A549 (cell line): ENCODE data around the gene CUL2. TPM values are rescaled to one million over a fixed set of nuclear protein-coding genes. Genes with fewer than 3 reads are reported as not detected.
"Not testable (repeated sequence)": the region's sequence is repeated elsewhere in the genome, so short reads cannot be mapped to it uniquely, and the experiment has no call there.

Experiments used
- ATAC-seq, 2 experiments: fragments of 200-7000 bp in 1 of 2; fragments of >200 bp in 1 of 2; cut with Nextera tagmentation in 1 of 2; cut with Tn5 transposase in 1 of 2; 3 replicates each; pipeline versions ENCODE4 v1.8.0 to v1.9.1; 2018 to 2020; ENCODE audit warnings: mild to moderate bottlenecking in 1 of 2, moderate library complexity in 1 of 2
- CTCF ChIA-PET: fragments of 300-600 bp; sonication (Branson Sonifier 250); formaldehyde crosslinking; extraction: SDS; loops from one replicate; lab custom pipeline; 2021; ENCODE audit warnings: antibody characterized with exemption, inconsistent platforms; lab: Yijun Ruan, JAX
- POLR2A ChIA-PET: fragments of 350-600 bp; formaldehyde crosslinking; extraction: SDS; loops from one replicate; lab custom pipeline; 2021; ENCODE audit warnings: antibody characterized with exemption, inconsistent platforms; lab: Yijun Ruan, JAX
- DNase-seq, 2 experiments: peaks; one replicate each; pipeline versions ENCODE4 v3.0.0 to v3.0.0-alpha.2; 2011 to 2016; ENCODE audit warnings: low read depth in 1 of 2, low spot score in 1 of 2
- FAIRE-seq: peaks from 2 replicates; lab custom pipeline; 2011; peaks lifted over from hg19 to GRCh38; lab: Jason Lieb, UNC
- H3K27ac ChIP-seq, 2 experiments: fragments of >200 bp; sonication (Bioruptor Twin); formaldehyde crosslinking; 3 replicates each; pipeline ENCODE4 v1.5.1; 2016 to 2017
- H3K4me1 ChIP-seq: fragments of >200 bp; sonication (Bioruptor Twin); formaldehyde crosslinking; 3 replicates; pipeline ENCODE4 v1.6.1; 2016
- H3K4me2 ChIP-seq: fragments of >200 bp; sonication (Bioruptor Twin); formaldehyde crosslinking; 3 replicates; pipeline ENCODE4 v1.6.1; 2016
- H3K4me3 ChIP-seq: fragments of >200 bp; sonication (Bioruptor Twin); formaldehyde crosslinking; 3 replicates; pipeline ENCODE4 v1.5.1; 2016
- H3K9me3 ChIP-seq: fragments of >200 bp; sonication (Bioruptor Twin); formaldehyde crosslinking; 3 replicates; pipeline ENCODE4 v1.6.1; 2016
- ATOH8 ChIP-seq: fragments of 250-450 bp; sonication (Bioruptor Pico); IDR thresholded peaks from 2 replicates; pipeline ENCODE4 v1.5.0; 2020; ENCODE audit warnings: low read depth, mild to moderate bottlenecking, moderate library complexity
- CBX2 ChIP-seq: fragments of 200-600 bp; sonication (generic); IDR thresholded peaks from 2 replicates; pipeline ENCODE4 v1.6.1; 2016; ENCODE audit warnings: low read depth, mild to moderate bottlenecking, borderline replicate concordance
- CEBPB ChIP-seq, 2 experiments: fragments of >200 bp in 1 of 2; sonication (Bioruptor Twin) in 1 of 2; formaldehyde crosslinking in 1 of 2; IDR thresholded peaks; 2 replicates each; pipeline ENCODE4 v1.6.1; 2012 to 2016
- E2F6 ChIP-seq: IDR thresholded peaks from 2 replicates; pipeline ENCODE4 v1.6.1; 2012; ENCODE audit warnings: low read depth, borderline replicate concordance
- FOSB ChIP-seq: fragments of 250-450 bp; sonication (Bioruptor Pico); IDR thresholded peaks from 2 replicates; pipeline ENCODE4 v1.5.0; 2020; ENCODE audit warnings: mild to moderate bottlenecking, moderate library complexity
- FOSL2 ChIP-seq, 2 experiments: fragments of 450-650 bp in 1 of 2; fragments of >200 bp in 1 of 2; sonication (Bioruptor Twin) in 1 of 2; formaldehyde crosslinking; IDR thresholded peaks; 2 replicates each; pipeline versions ENCODE4 v1.5.0 to v1.6.1; 2016 to 2020; ENCODE audit warnings: mild to moderate bottlenecking in 1 of 2, moderate library complexity in 1 of 2
- GATA3 ChIP-seq: IDR thresholded peaks from 2 replicates; pipeline ENCODE4 v1.6.1; 2012; ENCODE audit warnings: borderline replicate concordance
- HDAC2 ChIP-seq: fragments of 200-600 bp; sonication (generic); IDR thresholded peaks from 2 replicates; pipeline ENCODE4 v1.6.1; 2016
- HMGXB4 ChIP-seq: fragments of 250-450 bp; sonication (Bioruptor Pico); IDR thresholded peaks from 2 replicates; pipeline ENCODE4 v1.5.0; 2021; ENCODE audit warnings: mild to moderate bottlenecking, moderate library complexity, borderline replicate concordance
- HOXB13 ChIP-seq: fragments of 250-450 bp; sonication (Bioruptor Pico); IDR thresholded peaks from 2 replicates; pipeline ENCODE4 v1.5.0; 2020; ENCODE audit warnings: low read depth, mild to moderate bottlenecking, moderate library complexity
- JUNB ChIP-seq: fragments of >200 bp; sonication (Bioruptor Twin); formaldehyde crosslinking; IDR thresholded peaks from 2 replicates; pipeline ENCODE4 v1.6.1; 2016
- MAZ ChIP-seq: fragments of 150-350 bp; IDR thresholded peaks from 2 replicates; pipeline ENCODE4 v1.6.1; 2014; ENCODE audit warnings: antibody characterized with exemption, low read depth, low read length, borderline replicate concordance
- NFE2L2 ChIP-seq: fragments of 150-350 bp; conservative IDR thresholded peaks from 2 replicates; pipeline ENCODE4 v1.6.1; 2014; ENCODE audit warnings: low read length
- PHF8 ChIP-seq: fragments of 200-600 bp; sonication (generic); IDR thresholded peaks from 2 replicates; pipeline ENCODE4 v1.6.1; 2016; ENCODE audit warnings: low read depth, mild to moderate bottlenecking, antibody characterized with exemption, moderate library complexity, borderline replicate concordance
- RARB ChIP-seq: fragments of 250-450 bp; sonication (Bioruptor Pico); IDR thresholded peaks from 2 replicates; pipeline ENCODE4 v1.8.0; 2021; ENCODE audit warnings: mild to moderate bottlenecking, moderate library complexity
- RFX5 ChIP-seq: fragments of 450-650 bp; IDR thresholded peaks from 2 replicates; pipeline ENCODE4 v1.7.1; 2014; ENCODE audit warnings: antibody characterized with exemption, mild to moderate bottlenecking, moderate library complexity
- TFCP2L1 ChIP-seq: fragments of 250-450 bp; sonication (Bioruptor Pico); IDR thresholded peaks from 2 replicates; pipeline ENCODE4 v1.5.0; 2021; ENCODE audit warnings: mild to moderate bottlenecking
- ZC3H11A ChIP-seq: fragments of 450-650 bp; IDR thresholded peaks from 2 replicates; pipeline ENCODE4 v1.6.1; 2014; ENCODE audit warnings: antibody characterized with exemption, mild to moderate bottlenecking
- WGBS: methylation state at CpG from one replicate; pipeline ENCODE4 v1.1.6; 2017; ENCODE audit errors: missing lambda C conversion rate; 5-methylcytosine and 5-hydroxymethylcytosine counted together
- polyA plus RNA-seq, 4 experiments: library from polyadenylated mRNA; depleted of rRNA in 3 of 4; stranded (reverse); fragments of >200 nt; fragmentation: RNase III in 1 of 4; extraction: RNeasy Plus Mini Kit Qiagen cat#74134 plus additional on column Dnase treatment in 1 of 4; gene quantifications; 2 replicates in 3 of 4; 3 replicates in 1 of 4; pipeline ENCODE4 v1.2.3, GENCODE V29; 2011 to 2017

Gene CUL2
- polyA plus RNA-seq, 2 of the 4 experiments (the other 2 are of a cell fraction), result 26.8 to 35.1 TPM

- ATAC-seq, result 0 out of 6 replicates have a peak, but pooled peaks of 1 of the 2 experiments have one; percentile 31
- H3K9me3 ChIP-seq, result peaks cover 14% of the 10 kb centered on the region
- H3K27ac ChIP-seq, result peak overlapping the region; percentile 71 to 79
- TF ChIP-seq ZC3H11A, result peak; percentile 89
- peak overlapping the region; percentile 60 for H3K4me2 ChIP-seq
- not testable (repeated sequence) for FAIRE-seq, H3K4me3 ChIP-seq, DNase-seq
- ChIA-PET POLR2A (interaction anchor here (1.9 kb wide), 1 partner anchor 46 kb away, joined by 5 read pairs; the partner anchor contains the start of gene CREM), CTCF (interaction anchor here (0.9 to 1.4 kb wide), 2 partner anchors 22 to 86 kb away, joined by 3 read pairs; no protein-coding TSS in a partner anchor)
- WGBS, result 100% methylated on average over 1 of the region's 1 CpG
- peaks cover 18% of the 10 kb centered on the region for H3K4me1 ChIP-seq
Observed at GRCh38 chr10:35080261-35080660, 9.9 kb downstream of the CUL2 start.

GRCh38 chr10:35079763-35080162, 10.4 kb downstream of the CUL2 start:
- Histone ChIP-seq H3K27ac (peak overlapping the region; percentile 71 to 79), H3K4me2 (peak overlapping the region; percentile 60), H3K4me1 (peaks cover 18% of the 10 kb centered on the region), H3K9me3 (peaks cover 14% of the 10 kb centered on the region)
- peak; percentile 42 to 66 for DNase-seq
- POLR2A ChIA-PET, result interaction anchor here (1.9 kb wide), 1 partner anchor 47 kb away, joined by 5 read pairs; the partner anchor contains the start of gene CREM
- ATAC-seq, result peak; percentile 99
- peak; percentile 49 for FAIRE-seq
- no peak for TF ChIP-seq FOSB (CRISPR knock-in tag)
- TF ChIP-seq JUNB, result peak; percentile 52; the same call in 1 of the 2 replicates
- TF ChIP-seq CEBPB (IDR thresholded peaks at IDR 0.05), result peak; percentile 55 to 79; a peak in 3 of 4 replicates
- peak; percentile 80 for TF ChIP-seq FOSL2 (IDR thresholded peaks at IDR 0.05)
- peak; percentile 73 for TF ChIP-seq FOSL2 (CRISPR knock-in tag; IDR thresholded peaks at IDR 0.05)
- no peak for TF ChIP-seq GATA3
- no peak for TF ChIP-seq HDAC2
- TF ChIP-seq, all 56 proteins: peak for 3
- H3K4me3 ChIP-seq, result no peak overlapping the region
- WGBS, result 9% methylated on average over 3 of the region's 3 CpGs
- CTCF ChIA-PET, result interaction anchor here (0.9 kb wide), 1 partner anchor 85 kb away, joined by 3 read pairs; no protein-coding TSS in a partner anchor

GRCh38 chr10:35079265-35079664, 10.9 kb downstream of the CUL2 start:
- H3K4me3 ChIP-seq, result no peak overlapping the region
- POLR2A ChIA-PET, result no interaction called here
- 84% methylated on average over 4 of the region's 4 CpGs for WGBS
- FAIRE-seq (no peak), DNase-seq (no peak), ATAC-seq (peak; percentile 54 to 55; a peak in 5 of 6 replicates)
- H3K4me1 ChIP-seq, result peaks cover 18% of the 10 kb centered on the region
- H3K4me2 ChIP-seq, result peak overlapping the region; percentile 60
- peak overlapping the region; percentile 71 to 79 for H3K27ac ChIP-seq
- peaks cover 14% of the 10 kb centered on the region for H3K9me3 ChIP-seq
- no peak for TF ChIP-seq RARB
- no peak for TF ChIP-seq CBX2
- TF ChIP-seq HOXB13 (CRISPR knock-in tag), result no peak
- no peak for TF ChIP-seq GATA3
- no peak for TF ChIP-seq NFE2L2
- no peak for TF ChIP-seq MAZ
- no peak for TF ChIP-seq E2F6
- TF ChIP-seq HMGXB4, result no peak
- TF ChIP-seq TFCP2L1 (CRISPR knock-in tag), result no peak
- no peak for TF ChIP-seq PHF8
- TF ChIP-seq RFX5, result no peak
- no peak for TF ChIP-seq ATOH8 (CRISPR knock-in tag)
- TF ChIP-seq HDAC2, result no peak
- no peak for TF ChIP-seq ZC3H11A
- CTCF ChIA-PET, result no interaction called here
